ENCODE results near the gene GABRG3. TPM values are rescaled to one million over a fixed set of nuclear protein-coding genes. Genes with fewer than 3 reads are reported as not detected.

The GABRG3 gene
- polyA plus RNA-seq, 3 donors: 0.92 to 2.1 (median 1.2) TPM

DNA sequence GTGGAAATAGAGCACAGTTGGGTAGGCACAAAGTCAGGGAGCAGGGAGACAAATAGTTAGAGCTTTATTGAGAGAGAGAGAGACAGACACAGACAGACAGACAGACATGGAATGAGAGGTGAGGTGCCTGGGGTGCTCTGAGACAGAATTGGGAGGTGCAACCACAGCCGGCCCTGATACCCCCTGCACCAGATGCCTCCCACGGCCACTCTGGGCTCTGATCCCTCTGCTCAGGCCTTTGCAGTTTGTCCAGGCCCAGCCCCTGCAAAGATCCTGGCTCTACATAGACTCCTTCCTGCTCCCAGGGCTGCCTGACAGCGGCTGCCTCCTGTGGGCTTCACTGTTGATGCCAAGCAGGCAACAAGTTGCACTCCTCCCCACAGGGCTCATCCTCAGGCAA, 283.8 kb downstream of the GABRG3 start:
- DNase-seq (ENCODE audit: extremely low read depth in 1 of 11, low read depth in 9 of 11, low spot score in 4 of 11): no peak

GRCh38 chr15:27256446-27256845, 285.5 kb downstream of the GABRG3 start:
- DNase-seq (ENCODE audit: extremely low read depth in 1 of 11, low read depth in 9 of 11, low spot score in 4 of 11): no peak

- no peak for DNase-seq (ENCODE audit: extremely low read depth in 1 of 11, low read depth in 9 of 11, low spot score in 4 of 11)
Observed at GRCh38 chr15:27258287-27258686, 287.3 kb downstream of the GABRG3 start.

DNA sequence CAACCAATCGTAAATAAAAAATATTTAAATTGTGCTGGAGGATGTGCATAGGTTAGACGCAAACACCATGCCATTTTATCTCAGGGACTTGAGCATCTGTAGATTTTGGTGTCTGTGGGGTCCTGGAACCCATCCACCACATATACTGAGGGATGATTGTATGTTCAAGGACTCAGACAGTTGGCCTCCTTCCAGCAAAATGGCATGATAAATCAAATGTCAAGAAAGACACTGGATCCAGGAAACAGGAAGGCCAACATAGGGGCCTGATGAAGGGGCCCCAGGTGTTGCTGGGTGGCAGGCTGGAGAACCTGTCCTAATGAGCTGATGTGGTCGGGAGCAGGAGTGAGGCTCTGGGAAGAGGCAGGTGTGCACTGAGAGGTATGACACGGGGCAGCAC, 289.5 kb downstream of the GABRG3 start:
- no peak for DNase-seq (ENCODE audit: extremely low read depth in 1 of 11, low read depth in 9 of 11, low spot score in 4 of 11)

DNA sequence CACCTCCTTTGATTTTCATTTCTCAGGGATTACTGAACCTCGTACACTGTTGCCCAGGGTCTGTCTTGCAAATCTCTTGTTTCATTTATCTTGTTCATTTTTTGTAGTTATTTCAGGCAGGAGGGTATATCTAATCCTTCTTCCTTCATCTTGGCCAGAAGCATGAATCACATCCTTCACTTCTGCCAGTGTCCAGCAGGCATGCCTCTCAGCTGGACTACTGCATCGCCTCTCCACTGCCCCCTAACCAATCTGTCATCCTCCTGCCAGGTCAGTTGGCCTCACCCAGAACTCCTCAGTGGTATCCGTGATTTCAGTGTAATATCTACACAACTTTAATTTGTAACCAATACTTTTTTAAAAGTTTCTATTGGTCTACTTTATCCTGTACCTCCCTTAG, 297.9 kb downstream of the GABRG3 start:
- no peak for DNase-seq (ENCODE audit: extremely low read depth in 1 of 11, low read depth in 9 of 11, low spot score in 4 of 11)

DNA sequence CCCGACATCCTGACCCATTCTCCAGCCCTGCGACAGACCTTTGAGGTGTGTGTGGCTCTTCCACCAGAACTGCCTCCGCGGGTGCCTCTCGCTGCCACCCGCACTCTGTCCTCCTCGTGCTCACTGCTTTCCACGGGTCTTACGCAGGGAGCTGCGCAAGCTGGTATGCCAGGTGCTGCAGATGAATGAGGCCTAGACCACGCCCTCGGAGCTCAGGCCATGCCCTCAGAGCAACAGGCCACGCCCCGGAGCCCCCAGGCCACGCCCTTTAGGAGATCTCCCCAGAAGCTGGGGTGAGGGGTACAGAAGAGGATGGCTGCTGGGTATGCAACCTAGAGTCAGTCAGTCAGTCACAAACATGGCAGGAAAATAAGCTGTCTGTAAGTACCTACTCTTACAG, 300.3 kb downstream of the GABRG3 start:
- no peak for DNase-seq (ENCODE audit: extremely low read depth in 1 of 11, low read depth in 9 of 11, low spot score in 4 of 11)

DNA sequence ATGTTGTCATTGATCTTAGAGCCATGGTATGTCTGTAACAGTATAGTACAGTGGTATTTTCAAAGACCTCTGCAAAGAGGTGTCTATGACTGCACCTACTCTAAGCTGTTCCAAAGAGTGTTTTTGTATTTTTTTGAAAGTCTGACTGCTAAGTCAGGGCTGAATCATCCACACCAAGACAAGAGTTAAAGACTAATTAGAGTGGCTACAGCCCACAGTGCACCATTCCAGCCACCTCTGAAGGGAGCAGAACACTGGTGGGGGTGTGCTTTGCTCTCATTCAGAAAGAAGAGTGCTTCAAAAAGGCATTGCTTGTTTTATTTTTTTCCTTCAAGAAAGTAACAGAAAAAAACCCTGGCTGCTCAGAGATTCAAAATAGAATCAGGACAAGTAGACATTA, 301.4 kb downstream of the GABRG3 start:
- DNase-seq (ENCODE audit: extremely low read depth in 1 of 11, low read depth in 9 of 11, low spot score in 4 of 11): no peak

DNA sequence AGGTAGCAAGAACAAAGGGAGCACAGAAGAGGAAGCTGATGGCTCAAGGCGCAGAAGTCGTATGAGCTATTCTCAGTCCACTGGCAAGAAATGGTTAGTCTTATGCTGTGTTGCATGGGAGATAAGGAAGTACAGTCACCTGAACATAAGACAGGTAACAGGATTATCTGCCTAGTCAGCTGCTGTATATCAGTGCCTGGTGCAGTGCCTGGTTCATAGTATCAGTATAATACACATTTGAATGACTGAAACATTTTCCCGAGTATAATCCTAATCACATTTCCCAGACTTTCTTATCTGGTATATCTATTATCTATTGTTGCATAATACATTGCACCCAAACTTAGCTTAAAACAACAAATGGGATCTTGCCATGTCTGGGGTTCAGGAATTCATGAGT, 302.5 kb downstream of the GABRG3 start:
- no peak for DNase-seq (ENCODE audit: extremely low read depth in 1 of 11, low read depth in 9 of 11, low spot score in 4 of 11)

DNA sequence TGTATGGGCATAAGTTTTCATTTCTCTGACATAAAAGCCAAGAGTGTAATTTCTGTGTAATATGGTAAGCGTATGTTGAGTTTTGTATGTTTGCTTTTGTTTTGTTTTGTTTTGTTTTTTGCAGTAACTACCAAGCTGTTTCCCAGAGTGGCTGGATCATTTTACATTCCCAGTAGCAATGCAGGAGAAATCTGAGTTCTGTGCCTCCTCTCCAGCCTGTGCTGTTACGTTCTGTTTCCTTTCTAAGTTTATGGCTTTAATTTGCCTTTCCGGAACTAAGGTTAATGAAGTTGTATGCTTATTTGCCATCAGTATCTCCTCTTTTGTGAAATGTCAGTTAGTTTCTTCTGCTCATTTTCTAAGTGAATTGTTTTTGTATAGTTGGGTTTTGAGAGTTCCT, 307.8 kb downstream of the GABRG3 start:
- DNase-seq (ENCODE audit: extremely low read depth in 1 of 11, low read depth in 9 of 11, low spot score in 4 of 11): peak in 3 of 11 donors; percentile 13 to 30 (median 24)

GRCh38 chr15:27292641-27293040, 321.7 kb downstream of the GABRG3 start:
- no peak for DNase-seq (ENCODE audit: extremely low read depth in 1 of 11, low read depth in 9 of 11, low spot score in 4 of 11)

- DNase-seq (ENCODE audit: extremely low read depth in 1 of 11, low read depth in 9 of 11, low spot score in 4 of 11): no peak
Observed at GRCh38 chr15:27293607-27294006, 322.6 kb downstream of the GABRG3 start.

DNA sequence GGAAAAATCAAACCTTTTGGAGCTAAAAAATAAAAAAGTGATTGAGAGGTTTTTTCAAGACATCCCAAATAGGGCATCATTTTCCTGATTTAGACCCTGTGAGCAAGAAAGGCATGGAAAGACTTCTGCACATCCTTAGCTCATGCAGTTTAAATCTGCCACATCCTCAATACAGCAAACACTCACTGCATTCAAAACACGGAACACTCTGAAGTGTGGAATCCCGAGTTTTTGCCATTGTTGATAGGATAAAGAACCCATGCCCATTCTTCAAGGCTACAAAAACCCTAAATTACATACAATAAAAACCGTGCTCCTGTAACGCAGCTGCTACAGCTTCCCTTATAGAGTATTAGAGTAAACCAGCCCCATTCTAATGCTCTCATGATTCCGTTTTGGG, 346.8 kb downstream of the GABRG3 start:
- DNase-seq (ENCODE audit: extremely low read depth in 1 of 11, low read depth in 9 of 11, low spot score in 4 of 11): no peak

- DNase-seq (ENCODE audit: extremely low read depth in 1 of 11, low read depth in 9 of 11, low spot score in 4 of 11): no peak
Observed at GRCh38 chr15:27323801-27324200, 352.8 kb downstream of the GABRG3 start.

DNA sequence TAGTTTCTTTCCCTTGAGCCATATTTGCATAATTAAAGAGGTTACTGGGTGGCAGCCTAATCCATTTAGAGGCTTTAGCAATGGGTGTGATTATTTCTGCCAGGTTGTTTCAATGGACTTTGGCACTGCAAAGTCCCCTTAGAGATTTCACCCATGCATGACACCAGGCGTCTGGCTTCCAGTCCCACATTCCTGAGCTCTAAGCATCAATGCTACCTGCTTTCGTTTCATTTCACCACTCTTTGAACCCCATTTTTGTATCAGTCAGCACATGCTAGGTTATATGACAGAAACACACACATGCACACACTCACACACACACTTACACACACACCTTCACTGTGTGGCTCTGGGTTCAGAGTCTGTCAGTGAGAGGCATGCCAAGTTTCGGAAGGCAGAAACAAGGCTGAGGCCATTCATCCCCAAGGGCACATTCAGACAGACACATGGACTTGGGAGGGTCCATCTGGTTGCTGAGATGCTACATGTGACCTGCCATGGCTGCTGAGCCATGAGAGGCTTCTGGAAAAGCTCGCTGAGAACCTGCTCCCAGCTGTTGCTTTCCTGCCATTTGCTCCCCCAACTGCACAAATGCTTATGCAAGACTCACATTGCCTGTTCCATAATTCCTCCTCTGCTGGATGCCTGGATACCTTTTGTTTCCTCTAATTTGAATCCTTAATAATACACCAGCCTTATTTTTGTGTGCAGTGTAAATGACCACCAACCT, 354.1 kb downstream of the GABRG3 start:
- peak in 4 of 11 donors; percentile 13 to 62 (median 32) for DNase-seq (ENCODE audit: extremely low read depth in 1 of 11, low read depth in 9 of 11, low spot score in 4 of 11)

DNA sequence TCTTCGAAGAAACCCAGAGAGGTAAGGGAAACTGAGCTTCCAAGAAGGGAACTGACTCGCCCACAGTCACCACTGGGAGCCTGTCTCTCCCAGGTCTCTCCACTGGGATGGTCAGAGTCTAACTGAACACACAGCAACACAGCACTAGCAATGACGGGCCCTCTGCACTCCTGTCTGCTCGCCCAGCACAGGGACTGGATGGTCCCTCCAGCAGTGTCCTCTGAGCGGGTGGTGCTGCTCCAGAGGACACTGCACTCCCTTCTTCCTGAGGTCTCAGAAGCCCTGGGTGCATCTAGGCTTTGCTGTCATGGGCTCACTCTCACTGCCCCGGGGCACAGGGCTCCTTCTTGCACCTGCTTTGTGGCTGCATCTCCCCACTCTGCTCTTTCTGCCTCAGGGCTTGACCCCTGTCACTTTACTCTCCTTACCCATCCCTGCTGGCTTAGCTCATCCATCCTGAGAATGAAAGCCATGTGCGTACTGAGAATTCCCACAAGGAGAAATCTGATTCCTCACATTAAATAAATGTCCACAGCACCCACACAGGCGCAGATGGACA, 356.6 kb downstream of the GABRG3 start:
- no peak for DNase-seq (ENCODE audit: extremely low read depth in 1 of 11, low read depth in 9 of 11, low spot score in 4 of 11)

GRCh38 chr15:27328186-27328585, 357.2 kb downstream of the GABRG3 start:
- DNase-seq (ENCODE audit: extremely low read depth in 1 of 11, low read depth in 9 of 11, low spot score in 4 of 11): no peak

DNA sequence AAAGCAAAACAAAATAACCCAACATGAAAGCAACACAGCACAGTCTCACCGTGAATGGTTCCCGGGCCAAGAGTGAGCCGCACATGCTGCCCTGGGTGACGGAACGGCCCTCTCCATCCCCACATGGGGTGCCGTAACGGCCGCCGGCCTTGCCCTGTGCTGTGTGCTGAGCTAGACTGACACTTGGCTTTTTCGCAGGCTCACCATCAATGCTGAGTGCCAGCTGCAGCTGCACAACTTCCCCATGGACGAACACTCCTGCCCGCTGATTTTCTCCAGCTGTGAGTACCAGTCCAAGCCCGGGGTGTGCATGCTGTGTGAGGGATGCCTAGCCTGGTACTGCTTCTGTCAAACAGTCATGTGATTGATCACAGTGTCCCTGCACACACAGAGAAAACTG, 357.6 kb downstream of the GABRG3 start:
- no peak for DNase-seq (ENCODE audit: extremely low read depth in 1 of 11, low read depth in 9 of 11, low spot score in 4 of 11)

GRCh38 chr15:27330326-27330725, 359.3 kb downstream of the GABRG3 start:
- no peak for DNase-seq (ENCODE audit: extremely low read depth in 1 of 11, low read depth in 9 of 11, low spot score in 4 of 11)

DNA sequence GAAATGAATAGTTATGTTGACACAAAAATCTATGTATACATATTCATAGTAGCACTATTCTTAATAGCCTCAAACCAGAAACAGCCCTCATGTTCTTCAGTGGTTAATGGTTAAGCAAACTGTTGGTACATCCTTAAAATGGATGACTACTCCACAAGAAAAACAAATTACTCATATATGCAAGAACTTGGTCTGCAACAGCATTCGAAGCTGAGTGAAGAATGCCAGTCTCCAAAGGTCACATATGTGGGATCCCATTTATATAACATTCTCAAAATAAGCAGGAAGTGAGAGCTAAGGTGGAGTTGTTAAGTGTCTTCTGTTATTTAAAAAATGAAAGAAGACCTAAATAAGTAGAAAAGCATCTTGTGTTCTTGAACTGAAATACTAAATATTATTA, 365.7 kb downstream of the GABRG3 start:
- no peak for DNase-seq (ENCODE audit: extremely low read depth in 1 of 11, low read depth in 9 of 11, low spot score in 4 of 11)

GRCh38 chr15:27339138-27339537, 368.2 kb downstream of the GABRG3 start:
- no peak for DNase-seq (ENCODE audit: extremely low read depth in 1 of 11, low read depth in 9 of 11, low spot score in 4 of 11)

DNA sequence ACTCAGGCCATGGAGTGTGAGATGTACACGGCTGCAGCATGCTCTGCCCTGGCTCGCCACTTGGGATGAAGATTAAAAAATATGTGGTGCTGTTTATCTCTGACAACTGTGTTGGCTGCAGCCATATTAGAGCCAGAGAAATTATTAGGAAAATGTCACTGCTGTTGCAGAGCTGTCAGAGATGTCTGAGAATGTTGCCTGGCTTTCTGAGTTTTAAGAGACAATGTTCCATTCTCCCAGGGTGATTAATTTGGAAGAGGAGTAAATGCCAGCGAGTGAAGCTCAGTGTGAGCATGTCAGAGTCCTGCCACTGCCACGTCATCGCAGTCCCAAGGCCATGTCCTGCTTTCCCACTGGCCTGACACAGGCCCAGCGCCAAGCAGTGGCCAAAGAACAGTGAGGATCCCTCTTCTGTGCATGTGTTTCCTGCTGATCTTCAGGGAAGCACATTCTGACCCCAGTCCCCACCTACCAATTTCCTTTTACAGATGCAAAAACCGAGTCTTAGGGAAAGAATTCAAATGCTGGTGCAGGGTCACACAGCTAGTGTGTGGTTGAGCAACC, 370.9 kb downstream of the GABRG3 start:
- DNase-seq (ENCODE audit: extremely low read depth in 1 of 11, low read depth in 9 of 11, low spot score in 4 of 11): no peak

Measured in renal cortex interstitium (tissue), 11 donors.